ENCODE results near the gene CASP1.
"Not testable (repeated sequence)": the region's sequence is repeated elsewhere in the genome, so short reads cannot be mapped to it uniquely, and the experiment has no call there.

The CASP1 gene

GRCh38 chr11:105034813-105035620 lies at the start of gene CASP1:
Gene CASP1, minus strand, starts transcription at chr11:105035144. Its CDS starts 31 bp downstream, at chr11:105035113.
- TF ChIP-seq CTCF (IDR thresholded peaks at IDR 0.05) (no peak), ZFX (IDR thresholded peaks at IDR 0.05; ENCODE audit: borderline replicate concordance) (no peak)
- H3K27ac ChIP-seq, result no peak within 1 kb of the TSS

GRCh38 chr11:105081412-105082150 lies 46.6 kb upstream of the CASP1 start:
- TF ChIP-seq CTCF (IDR thresholded peaks at IDR 0.05) (no peak), ZFX (IDR thresholded peaks at IDR 0.05; ENCODE audit: borderline replicate concordance) (no peak)
- no peak overlapping the region for H3K27ac ChIP-seq

DNA sequence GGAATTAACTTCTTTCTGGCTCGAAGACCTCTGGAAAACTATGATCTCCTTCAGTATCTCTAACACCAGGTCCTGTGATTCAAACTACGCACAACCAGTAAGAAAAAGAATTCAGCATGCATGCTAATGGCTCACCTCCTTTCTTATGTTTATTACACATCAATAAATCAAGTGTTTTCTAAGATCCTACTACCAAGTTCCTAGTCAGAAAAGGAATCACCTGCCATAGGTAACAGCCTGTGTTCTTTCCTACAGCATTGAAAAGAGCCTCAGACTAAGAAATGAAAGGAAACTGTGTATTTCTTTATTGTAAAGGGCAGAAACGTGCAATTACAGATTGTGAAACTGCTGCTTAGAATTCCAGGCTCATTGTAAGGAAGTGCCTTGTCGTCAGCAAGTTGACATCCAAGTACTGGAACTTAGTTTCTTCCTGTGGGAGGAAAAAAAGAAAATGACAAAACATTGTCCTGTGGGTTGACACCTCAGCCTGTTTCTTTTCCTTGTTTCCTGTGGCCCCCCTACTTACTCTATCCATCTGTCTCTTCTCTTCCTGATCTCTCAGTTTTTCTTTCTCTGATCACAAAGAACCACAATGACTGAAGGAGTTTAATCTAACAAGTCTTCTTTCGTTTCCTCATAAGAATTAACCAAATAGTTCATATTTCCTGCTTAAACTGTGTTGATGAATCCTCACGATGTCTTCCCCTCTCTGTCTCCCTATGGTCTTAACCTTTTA lies 45.4 kb upstream of the CASP1 start:
- not testable (repeated sequence) for H3K27ac ChIP-seq

DNA sequence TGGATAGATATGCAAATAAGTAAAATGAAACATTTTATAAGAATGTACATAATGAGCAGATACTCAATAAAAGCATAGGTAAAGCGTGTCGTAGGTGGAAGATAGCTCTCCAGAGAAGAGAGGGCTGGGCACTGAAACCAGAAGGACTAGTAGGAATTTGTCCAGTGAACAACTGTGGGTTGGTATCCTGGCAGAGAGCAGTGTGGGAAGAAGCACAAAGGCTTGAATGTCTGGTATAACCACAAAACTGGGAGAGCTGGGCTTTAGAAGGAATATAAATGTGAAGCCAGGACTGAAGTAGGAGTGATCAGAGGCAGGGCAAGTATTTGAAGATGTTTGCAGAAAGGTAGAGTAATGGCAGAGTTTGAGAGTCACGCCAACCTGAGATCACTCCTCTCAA lies 43.3 kb upstream of the CASP1 start:
- H3K27ac ChIP-seq, result no peak overlapping the region
- TF ChIP-seq ZFX (IDR thresholded peaks at IDR 0.05; ENCODE audit: borderline replicate concordance), result no peak
- no peak for TF ChIP-seq CTCF (IDR thresholded peaks at IDR 0.05)

- H3K27ac ChIP-seq, result not testable (repeated sequence)
These were observed 42.3 kb upstream of the CASP1 start for GRCh38 chr11:105077141-105077790.

DNA sequence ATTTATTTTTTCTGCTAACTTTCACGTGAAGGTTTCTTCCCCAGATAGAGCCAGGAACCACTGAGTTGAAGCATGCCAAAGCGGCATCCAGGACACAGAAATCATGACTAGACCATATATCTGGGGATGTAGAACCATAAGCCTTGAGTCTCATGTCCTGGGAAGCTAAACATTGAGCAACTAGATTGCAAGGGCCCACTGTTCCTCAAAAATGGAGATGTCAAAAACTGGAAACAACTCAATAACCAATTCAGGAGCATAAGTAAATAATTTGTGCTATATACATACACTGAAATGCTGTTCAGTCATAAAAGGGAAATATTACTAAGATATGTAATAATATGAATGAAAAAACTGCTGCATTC lies 39.2 kb upstream of the CASP1 start:
- no peak overlapping the region for H3K27ac ChIP-seq
- TF ChIP-seq CTCF (IDR thresholded peaks at IDR 0.05), result no peak
- TF ChIP-seq ZFX (IDR thresholded peaks at IDR 0.05; ENCODE audit: borderline replicate concordance), result no peak

GRCh38 chr11:105073456-105074165 lies 38.7 kb upstream of the CASP1 start:
- TF ChIP-seq CTCF (IDR thresholded peaks at IDR 0.05), result no peak
- TF ChIP-seq ZFX (IDR thresholded peaks at IDR 0.05; ENCODE audit: borderline replicate concordance), result no peak
- H3K27ac ChIP-seq, result no peak overlapping the region

GRCh38 chr11:105072080-105072479 lies 37.1 kb upstream of the CASP1 start:
- H3K27ac ChIP-seq, result not testable (repeated sequence)
